B cell (primary cell): Measurements from ENCODE around the gene FRAT2. TPM values are rescaled to one million over a fixed set of nuclear protein-coding genes. Genes with fewer than 3 reads are reported as not detected.

Experiments used
- ATAC-seq: fragments of 200-7000 bp; cut with Tn5 transposase; one replicate; pipeline ENCODE4 v1.10.0; 2021; ENCODE audit warnings: low read depth, mild to moderate bottlenecking, moderate number of reproducible peaks, moderate library complexity
- CTCF ChIA-PET: fragments of 350-600 bp; sonication (Branson Sonifier 250); formaldehyde crosslinking; loops from one replicate; lab custom pipeline; 2021; ENCODE audit warnings: antibody characterized with exemption, inconsistent platforms; lab: Charles Lee
- POLR2A ChIA-PET: fragments of 350-600 bp; sonication (Branson Sonifier 250); formaldehyde crosslinking; loops from one replicate; lab custom pipeline; 2021; ENCODE audit warnings: antibody characterized with exemption; lab: Charles Lee
- DNase-seq: peaks from one replicate; pipeline ENCODE4 v3.0.0; 2013
- H2AFZ ChIP-seq: 2 replicates; pipeline ENCODE4 v1.6.1; 2012; ENCODE audit warnings: mild to moderate bottlenecking, low read depth, low read length; ENCODE audit not compliant: insufficient read depth, poor library complexity, severe bottlenecking
- H3K27ac ChIP-seq, 2 donors: 1 replicate in 1 of 2; 2 replicates in 1 of 2; pipeline ENCODE4 v1.5.1; 2012 to 2013; ENCODE audit warnings: low read length in 2 of 2, mild to moderate bottlenecking in 2 of 2, moderate library complexity in 1 of 2
- H3K27me3 ChIP-seq, 4 experiments: fragments of 200-600 bp in 1 of 4; sonication (generic) in 1 of 4; replicated peaks in 1 of 4; 1 replicate in 2 of 4; 2 replicates in 2 of 4; pipeline versions ENCODE4 v1.6.1 to v1.7.0; 2013 to 2016; ENCODE audit warnings: low read length in 3 of 4, mild to moderate bottlenecking in 2 of 4, mixed read lengths in 1 of 4, moderate library complexity in 1 of 4; ENCODE audit not compliant: insufficient read depth in 4 of 4, control insufficient read depth in 3 of 4; ENCODE audit errors: control extremely low read depth in 1 of 4
- H3K36me3 ChIP-seq, 2 experiments: replicated peaks in 1 of 2; 1 replicate in 1 of 2; 2 replicates in 1 of 2; pipeline versions ENCODE4 v1.6.1 to v1.7.1; 2013; ENCODE audit warnings: low read length in 1 of 2; ENCODE audit not compliant: insufficient read depth in 2 of 2, control insufficient read depth in 1 of 2; ENCODE audit errors: control extremely low read depth in 1 of 2, extremely low read depth in 1 of 2
- H3K4me1 ChIP-seq, 2 donors: fragments of 200-600 bp in 1 of 2; sonication (generic) in 1 of 2; 1 replicate in 1 of 2; 2 replicates in 1 of 2; pipeline versions ENCODE4 v1.5.1 to v1.6.1; 2013 to 2017; ENCODE audit warnings: low read length in 2 of 2; ENCODE audit not compliant: control insufficient read depth in 2 of 2, insufficient read depth in 2 of 2
- H3K4me2 ChIP-seq: replicated peaks from 2 replicates; pipeline ENCODE3; 2012; ENCODE audit warnings: mild to moderate bottlenecking, low read depth, low read length; ENCODE audit not compliant: poor library complexity, severe bottlenecking
- H3K4me3 ChIP-seq, 5 experiments: fragments of 200-600 bp in 1 of 5; sonication (generic) in 1 of 5; 1 replicate in 3 of 5; 2 replicates in 2 of 5; pipeline versions ENCODE4 v1.5.1 to v1.7.0; 2011 to 2016; ENCODE audit warnings: low read length in 4 of 5, mild to moderate bottlenecking in 4 of 5, low read depth in 2 of 5, control low read depth in 1 of 5, moderate library complexity in 1 of 5; ENCODE audit not compliant: insufficient read depth in 1 of 5; ENCODE audit errors: control extremely low read depth in 1 of 5, extremely low read depth in 1 of 5
- H3K79me2 ChIP-seq: fragments of 200-600 bp; sonication (generic); one replicate; pipeline ENCODE4 v1.6.0; 2016; ENCODE audit warnings: low read length; ENCODE audit not compliant: control insufficient read depth, insufficient read depth
- H3K9ac ChIP-seq: fragments of 200-600 bp; sonication (generic); 2 replicates; pipeline ENCODE4 v1.6.1; 2017; ENCODE audit warnings: mild to moderate bottlenecking, low read length, moderate library complexity
- H3K9me3 ChIP-seq, 3 donors: one replicate each; pipeline versions ENCODE4 v1.6.1 to v1.7.1; 2013; ENCODE audit warnings: low read length in 2 of 3; ENCODE audit not compliant: control insufficient read depth in 2 of 3, insufficient read depth in 1 of 3; ENCODE audit errors: control extremely low read depth in 1 of 3
- H4K20me1 ChIP-seq: 2 replicates; pipeline ENCODE4 v1.6.0; 2012; ENCODE audit warnings: mild to moderate bottlenecking, low read length; ENCODE audit not compliant: insufficient read depth, control insufficient read depth, poor library complexity, severe bottlenecking
- H3K27ac Mint-ChIP-seq: one replicate; pipeline ENCODE4 v1.8.0; 2021; ENCODE audit warnings: mixed read lengths
- H3K27me3 Mint-ChIP-seq: one replicate; pipeline ENCODE4 v1.8.0; 2021; ENCODE audit warnings: mixed read lengths
- H3K4me1 Mint-ChIP-seq: one replicate; pipeline ENCODE4 v1.8.0; 2021; ENCODE audit warnings: mixed read lengths
- H3K4me3 Mint-ChIP-seq: one replicate; pipeline ENCODE4 v1.8.0; 2021; ENCODE audit warnings: mixed read lengths
- H3K9me3 Mint-ChIP-seq: one replicate; pipeline ENCODE4 v1.8.0; 2022; ENCODE audit warnings: mixed read lengths; ENCODE audit not compliant: insufficient read depth
- EZH2 ChIP-seq: IDR thresholded peaks from 2 replicates; pipeline ENCODE4 v1.6.1; 2012; ENCODE audit warnings: borderline replicate concordance, low read depth, mild to moderate bottlenecking, moderate library complexity, low read length; ENCODE audit not compliant: insufficient read depth, poor library complexity, severe bottlenecking
- WGBS: methylation state at CpG from one replicate; pipeline ENCODE4 v1.1.5; 2013; ENCODE audit warnings: missing lambda C conversion rate; ENCODE audit not compliant: insufficient coverage; 5-methylcytosine and 5-hydroxymethylcytosine counted together
- intact Hi-C: fragments of 100-400 bp; cut with micrococcal nuclease; formaldehyde crosslinking; loops from one replicate; pipeline ENCODE4 v1.10.0; 2022
- polyA plus RNA-seq: library from polyadenylated mRNA; depleted of rRNA; stranded (reverse); fragments of >200 nt; gene quantifications from 2 replicates; pipeline ENCODE4 v1.2.3, GENCODE V29; 2012
- total RNA-seq, 2 donors: library from RNA; stranded (reverse); fragments of 120-200 nt in 1 of 2; gene quantifications; 1 replicate in 1 of 2; 2 replicates in 1 of 2; pipeline versions ENCODE4 v1.2.3 to v1.2.4, GENCODE V29; 2013 to 2022
- TF ChIP-seq, protein P1 (sequence below): fragments of 200-600 bp; IDR thresholded peaks from one replicate; pipeline ENCODE4 v1.8.0; 2022; ENCODE audit warnings: antibody characterized with exemption, mild to moderate bottlenecking

Gene FRAT2
- total and polyA plus RNA-seq, 2 donors (not counting 1 experiment from before 2014, with no cell fraction given), result 4.9 to 30.2 TPM

DNA sequence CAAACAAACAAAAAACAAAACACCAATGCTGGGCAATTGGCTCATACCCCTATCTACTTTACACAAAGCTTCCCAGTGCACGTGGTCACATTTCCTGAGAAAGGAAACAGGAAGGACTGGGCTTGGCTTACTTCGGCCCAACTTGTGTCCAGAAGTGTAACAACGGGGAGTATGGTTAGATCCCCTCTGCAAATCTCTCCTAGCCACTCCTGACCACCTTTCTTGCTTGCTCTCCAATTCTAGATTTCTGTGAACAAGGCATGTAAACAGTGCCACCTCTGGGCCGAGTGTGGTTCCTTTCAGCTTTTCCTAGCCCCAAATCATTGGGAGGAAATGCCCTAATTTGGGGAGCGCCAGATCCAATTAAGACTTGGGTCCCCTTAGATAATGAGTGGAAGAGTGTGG lies 21.0 kb upstream of the FRAT2 start:
- Mint-ChIP-seq H3K27ac (no peak overlapping the region), H3K9me3 (no peaks in the 10 kb centered on the region), H3K27me3 (no peaks in the 10 kb centered on the region), H3K4me1 (no peaks in the 10 kb centered on the region), H3K4me3 (no peak overlapping the region)
- Histone ChIP-seq H3K27ac (no peak overlapping the region), H3K4me1 (peaks cover 0 to 6% of the 10 kb centered on the region in 2 donors), H3K9ac (no peak overlapping the region), H3K36me3 (peaks cover 0 to 16% of the 10 kb centered on the region in 2 experiments), H3K9me3 (no peaks in the 10 kb centered on the region), H3K4me3 (no peak overlapping the region), H4K20me1 (no peaks in the 10 kb centered on the region), H3K79me2 (no peaks in the 10 kb centered on the region), H3K4me2 (no peak overlapping the region), H3K27me3 (no peaks in the 10 kb centered on the region), H2AFZ (no peak overlapping the region)
- ChIA-PET CTCF (interaction anchor here (0.8 to 6.4 kb wide), 5 partner anchors 36 to 283 kb away, joined by 3 to 55 read pairs (median 5); partner anchors contain the start of gene FRAT1), POLR2A (no interaction called here)
- intact Hi-C loops, result loop anchor here (2.0 kb wide), 1 partner anchor 77 kb away; no protein-coding TSS in a partner anchor
- ATAC-seq (peak; percentile 36), DNase-seq (peak; percentile 38)
- TF ChIP-seq EZH2, result no peak
- TF ChIP-seq, protein P1, sequence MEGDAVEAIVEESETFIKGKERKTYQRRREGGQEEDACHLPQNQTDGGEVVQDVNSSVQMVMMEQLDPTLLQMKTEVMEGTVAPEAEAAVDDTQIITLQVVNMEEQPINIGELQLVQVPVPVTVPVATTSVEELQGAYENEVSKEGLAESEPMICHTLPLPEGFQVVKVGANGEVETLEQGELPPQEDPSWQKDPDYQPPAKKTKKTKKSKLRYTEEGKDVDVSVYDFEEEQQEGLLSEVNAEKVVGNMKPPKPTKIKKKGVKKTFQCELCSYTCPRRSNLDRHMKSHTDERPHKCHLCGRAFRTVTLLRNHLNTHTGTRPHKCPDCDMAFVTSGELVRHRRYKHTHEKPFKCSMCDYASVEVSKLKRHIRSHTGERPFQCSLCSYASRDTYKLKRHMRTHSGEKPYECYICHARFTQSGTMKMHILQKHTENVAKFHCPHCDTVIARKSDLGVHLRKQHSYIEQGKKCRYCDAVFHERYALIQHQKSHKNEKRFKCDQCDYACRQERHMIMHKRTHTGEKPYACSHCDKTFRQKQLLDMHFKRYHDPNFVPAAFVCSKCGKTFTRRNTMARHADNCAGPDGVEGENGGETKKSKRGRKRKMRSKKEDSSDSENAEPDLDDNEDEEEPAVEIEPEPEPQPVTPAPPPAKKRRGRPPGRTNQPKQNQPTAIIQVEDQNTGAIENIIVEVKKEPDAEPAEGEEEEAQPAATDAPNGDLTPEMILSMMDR, result no peak
- 50% methylated on average over 3 of the region's 5 CpGs for WGBS

DNA sequence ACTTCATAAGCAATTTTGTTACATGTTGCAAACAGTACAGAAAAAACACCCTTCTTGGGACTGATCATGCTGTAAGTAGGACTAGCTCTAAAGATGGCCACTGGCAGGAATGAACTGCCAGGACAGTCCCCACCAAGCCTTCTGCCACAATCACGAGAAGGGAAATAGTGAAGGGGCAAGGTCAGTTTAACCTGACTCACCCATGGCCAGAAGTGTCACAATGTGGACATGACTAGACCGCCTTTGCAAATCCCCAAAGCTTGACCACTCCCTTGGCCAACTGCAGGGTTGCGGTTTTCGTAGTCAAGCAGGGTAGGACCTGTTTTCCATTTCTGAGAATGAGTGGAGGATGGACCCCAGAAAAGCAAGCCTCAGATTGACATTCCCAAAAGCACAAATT lies 19.4 kb upstream of the FRAT2 start:
- no peak overlapping the region for H3K27ac Mint-ChIP-seq

More for the DNA sequence above, 19.4 kb upstream of the FRAT2 start:
- Histone ChIP-seq H3K27ac (no peak overlapping the region), H2AFZ (no peak overlapping the region), H3K36me3 (peaks cover 0 to 7% of the 10 kb centered on the region in 2 experiments), H3K4me3 (no peak overlapping the region), H3K4me2 (no peak overlapping the region), H3K4me1 (peaks cover 0 to 6% of the 10 kb centered on the region in 2 donors), H3K9me3 (no peaks in the 10 kb centered on the region), H4K20me1 (no peaks in the 10 kb centered on the region), H3K79me2 (no peaks in the 10 kb centered on the region), H3K27me3 (no peaks in the 10 kb centered on the region), H3K9ac (no peak overlapping the region)
- intact Hi-C loops, result loop anchor here (2.0 kb wide), 1 partner anchor 75 kb away; no protein-coding TSS in a partner anchor
- TF ChIP-seq EZH2, result no peak
- TF ChIP-seq, protein P1, result no peak
- no peak for ATAC-seq
- Mint-ChIP-seq H3K27me3 (no peaks in the 10 kb centered on the region), H3K4me3 (no peak overlapping the region), H3K4me1 (no peaks in the 10 kb centered on the region), H3K9me3 (no peaks in the 10 kb centered on the region)
- WGBS, result no CpG with 5 or more reads among the region's 4 CpGs
- no peak for DNase-seq
- CTCF ChIA-PET, result interaction anchor here (0.6 to 6.4 kb wide), 3 partner anchors 10 to 1237 kb away, joined by 3 to 55 read pairs (median 4); no protein-coding TSS in a partner anchor
- POLR2A ChIA-PET, result no interaction called here
